Bone marrow (tissue), 2 donors: ENCODE data around the gene SLC5A10.

Experiments
- DNase-seq, 2 donors: peaks; one replicate each; lab custom pipeline; 2025; lab: John Stamatoyannopoulos, UW

Gene SLC5A10

DNA sequence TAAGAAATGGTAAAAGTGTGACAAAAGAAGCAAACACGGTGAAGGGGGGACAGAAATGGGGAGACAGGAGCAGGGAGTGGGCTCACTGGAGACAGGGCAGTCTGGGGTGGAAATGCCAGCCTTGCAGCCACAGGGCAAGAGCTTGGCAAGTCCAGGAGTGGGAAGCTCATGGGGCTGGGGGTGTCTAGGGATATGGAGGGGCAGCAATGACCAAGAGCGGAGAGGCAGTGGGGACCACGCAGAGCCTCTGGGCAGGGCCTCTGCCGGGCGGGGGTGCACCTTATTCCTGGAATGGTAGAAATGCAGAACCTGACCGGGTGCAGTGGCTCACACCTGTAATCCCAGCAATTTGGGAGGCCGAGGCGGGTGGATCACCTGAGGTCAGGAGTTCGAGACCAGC lies 12.6 kb downstream of the SLC5A10 start:
- no peak for DNase-seq

- DNase-seq, result no peak
Measured at GRCh38 chr17:18965530-18966236, 13.7 kb downstream of the SLC5A10 start.

- DNase-seq, result no peak
Measured at GRCh38 chr17:18966831-18967624, 15.1 kb downstream of the SLC5A10 start.

DNA sequence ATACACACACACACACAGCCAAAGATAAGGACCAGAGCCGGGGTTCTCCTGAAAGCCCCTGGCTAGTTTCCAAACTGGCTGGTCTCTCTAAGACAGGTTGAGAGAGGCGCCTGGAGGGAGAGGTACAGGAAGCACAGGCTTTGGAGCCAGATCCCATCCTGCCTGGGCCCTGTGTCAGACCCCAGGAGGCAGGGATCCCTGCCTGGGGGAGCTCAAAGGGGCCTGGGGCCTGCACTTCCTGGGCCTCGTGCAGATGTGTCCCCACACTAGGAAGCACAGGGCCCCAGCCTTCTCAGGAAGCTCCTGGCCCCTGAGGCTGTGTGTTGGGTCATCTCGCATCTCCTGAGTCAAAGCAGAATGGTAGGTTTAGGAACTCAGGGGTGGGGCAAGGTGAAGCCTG lies 16.0 kb downstream of the SLC5A10 start:
- no peak for DNase-seq

DNA sequence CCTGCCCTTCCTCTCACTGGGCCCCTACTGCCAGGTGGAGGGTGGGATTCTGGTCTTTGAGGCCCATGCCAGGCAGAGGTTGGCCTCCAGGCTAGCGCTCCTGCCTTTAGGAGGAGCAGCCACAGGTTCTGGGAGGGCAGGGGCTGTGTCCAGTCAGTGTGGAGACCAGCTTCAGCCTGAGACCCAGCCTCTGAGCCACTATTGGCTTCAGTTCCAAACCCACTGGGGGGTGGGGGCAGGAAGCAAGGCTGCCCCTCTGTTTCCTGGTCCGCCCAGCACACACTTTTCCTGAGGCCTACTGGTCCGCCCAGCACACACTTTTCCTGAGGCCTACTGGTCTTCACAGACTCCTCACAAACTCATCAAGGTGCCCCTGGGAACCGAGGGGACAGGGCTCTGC lies 16.4 kb downstream of the SLC5A10 start:
- no peak for DNase-seq

DNA sequence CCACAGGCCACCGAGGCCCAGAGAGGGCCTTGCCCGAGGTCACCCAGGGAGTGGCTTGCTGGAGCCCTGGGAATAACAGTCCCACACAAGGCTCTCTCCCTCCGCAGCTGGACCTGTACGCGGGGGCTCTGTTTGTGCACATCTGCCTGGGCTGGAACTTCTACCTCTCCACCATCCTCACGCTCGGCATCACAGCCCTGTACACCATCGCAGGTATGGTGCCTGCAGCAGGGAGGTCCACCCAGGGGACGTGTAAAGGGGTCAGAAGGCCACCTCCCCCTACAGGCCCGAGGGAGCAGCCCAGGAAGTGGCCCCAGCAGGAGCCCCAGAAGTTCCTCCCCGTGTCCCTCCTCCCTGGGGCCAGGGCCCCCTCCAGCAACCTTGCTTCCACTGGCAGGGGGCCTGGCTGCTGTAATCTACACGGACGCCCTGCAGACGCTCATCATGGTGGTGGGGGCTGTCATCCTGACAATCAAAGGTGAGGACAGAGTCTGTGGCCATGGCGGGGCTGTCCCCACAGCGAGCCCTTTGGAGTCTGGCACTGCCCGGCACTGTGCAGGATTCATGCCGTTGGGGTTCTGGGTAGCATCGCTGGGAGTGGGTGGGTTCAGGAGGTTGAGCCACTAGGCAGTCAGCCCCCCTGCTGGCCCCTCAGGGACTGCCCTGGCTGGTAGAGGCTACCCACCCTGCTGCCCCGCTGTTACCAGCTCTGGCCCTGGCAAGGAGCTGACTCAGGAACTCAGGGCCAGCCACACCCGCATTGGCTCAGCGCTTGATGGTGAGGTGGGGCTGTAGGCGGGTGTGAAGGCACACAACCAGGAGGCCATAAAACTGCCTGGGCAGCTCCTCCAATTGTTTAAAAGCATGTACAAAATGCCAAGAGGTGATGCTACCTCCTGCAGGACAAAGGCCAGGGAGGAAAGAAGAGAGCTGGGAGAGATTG lies 17.3 kb downstream of the SLC5A10 start:
- DNase-seq, result no peak

GRCh38 chr17:18970582-18971480 lies 18.9 kb downstream of the SLC5A10 start:
- DNase-seq, result no peak

GRCh38 chr17:18971801-18972200 lies 19.8 kb downstream of the SLC5A10 start:
- no peak for DNase-seq

DNA sequence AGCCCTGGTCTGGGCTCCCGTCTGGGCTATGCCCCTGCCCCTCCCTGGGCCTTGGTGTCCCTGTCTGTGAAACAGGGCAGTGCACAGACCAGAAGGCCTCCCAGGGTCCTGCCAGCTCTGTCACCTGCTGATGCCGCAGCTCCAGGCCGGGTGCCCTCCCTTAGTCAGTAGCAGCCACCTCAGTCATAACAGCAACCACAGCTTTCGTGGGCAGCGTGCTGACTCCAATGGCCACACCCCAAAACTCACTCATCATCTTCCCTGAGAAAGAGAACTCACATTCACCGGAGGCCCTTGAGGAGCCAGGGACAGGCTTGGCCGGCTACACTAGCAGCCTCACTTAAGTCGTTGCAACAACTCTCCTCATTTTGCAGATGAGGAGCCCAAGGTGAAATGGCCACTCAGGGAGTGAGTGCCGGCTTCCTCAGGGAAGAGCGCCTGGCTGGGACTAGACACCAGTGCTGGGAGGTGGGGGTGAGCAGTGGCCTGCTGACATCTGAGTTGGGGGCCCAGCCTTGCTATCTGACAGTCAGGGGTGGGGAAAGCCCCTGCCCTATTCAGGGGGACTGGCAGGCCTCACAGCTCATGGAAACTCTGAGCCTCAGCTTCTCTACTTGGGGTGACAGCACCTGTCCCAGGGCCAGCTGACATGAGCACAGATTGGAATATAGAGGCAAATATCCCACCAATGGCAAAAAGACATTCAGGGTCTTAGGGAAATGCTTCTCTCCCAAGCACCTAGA lies 22.6 kb downstream of the SLC5A10 start:
- DNase-seq, result no peak

- no peak for DNase-seq
Measured at GRCh38 chr17:18975597-18975996, 23.6 kb downstream of the SLC5A10 start.

GRCh38 chr17:18976201-18976600 lies 24.2 kb downstream of the SLC5A10 start:
- no peak for DNase-seq

DNA sequence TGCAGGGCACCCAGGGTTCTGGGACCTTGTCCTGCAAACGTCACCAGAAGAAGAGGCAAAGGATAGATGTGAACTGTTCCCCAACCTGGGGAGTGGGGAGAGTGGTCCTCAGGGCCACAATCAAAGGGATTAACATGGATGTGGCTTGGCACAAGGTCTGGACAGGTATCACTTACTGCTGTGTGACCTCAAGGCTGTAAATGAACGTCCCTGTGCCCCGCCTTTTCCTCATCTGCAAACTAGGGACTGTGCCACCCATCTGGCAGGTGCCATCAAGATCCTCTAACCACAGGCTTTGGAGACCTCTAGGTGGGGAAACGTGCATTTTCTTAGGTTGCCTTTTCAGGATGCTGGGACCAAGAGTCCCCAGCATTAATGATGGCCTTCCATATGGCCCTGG lies 25.1 kb downstream of the SLC5A10 start:
- no peak for DNase-seq

DNA sequence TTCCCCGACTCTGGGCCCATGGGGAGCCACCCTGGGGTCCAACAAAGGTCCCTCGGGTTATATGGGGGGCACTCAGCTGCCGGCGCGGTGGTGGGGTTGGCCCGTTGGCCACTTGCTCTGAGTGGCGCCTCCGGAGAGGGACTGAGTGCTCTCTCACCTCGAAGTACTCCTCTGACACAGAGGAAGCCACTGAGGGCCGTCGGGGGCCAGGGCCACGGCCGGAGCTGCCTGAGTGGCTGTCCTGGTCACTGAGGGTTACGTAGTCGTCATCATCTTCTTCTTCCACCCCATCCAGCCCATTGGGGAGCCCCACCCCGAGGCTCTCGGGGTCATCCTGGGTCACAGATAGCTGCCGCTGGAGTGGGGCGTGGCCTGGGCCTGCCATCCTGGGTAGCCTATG lies 25.7 kb downstream of the SLC5A10 start:
- DNase-seq, result no peak

GRCh38 chr17:18978050-18978449 lies 26.1 kb downstream of the SLC5A10 start:
- no peak for DNase-seq

DNA sequence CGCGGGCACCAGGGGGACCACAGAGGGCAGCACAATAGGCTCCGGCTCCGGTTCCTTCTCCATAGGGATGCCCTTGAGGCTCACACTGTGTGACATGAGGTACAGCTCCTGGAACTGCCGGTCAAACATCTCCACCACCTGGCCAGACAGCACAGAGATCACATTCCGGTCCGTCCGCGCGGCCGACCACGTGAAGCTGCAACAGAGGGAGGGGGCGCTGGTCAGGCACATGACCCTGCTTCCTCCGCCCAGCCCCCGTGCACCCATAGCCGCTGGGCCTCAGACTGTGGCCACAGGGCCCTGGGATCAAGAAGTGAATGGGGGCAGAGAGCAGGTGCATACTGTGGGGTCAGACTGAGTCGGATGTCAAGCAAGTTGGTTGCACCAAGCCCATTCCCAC lies 26.7 kb downstream of the SLC5A10 start:
- DNase-seq, result no peak

DNA sequence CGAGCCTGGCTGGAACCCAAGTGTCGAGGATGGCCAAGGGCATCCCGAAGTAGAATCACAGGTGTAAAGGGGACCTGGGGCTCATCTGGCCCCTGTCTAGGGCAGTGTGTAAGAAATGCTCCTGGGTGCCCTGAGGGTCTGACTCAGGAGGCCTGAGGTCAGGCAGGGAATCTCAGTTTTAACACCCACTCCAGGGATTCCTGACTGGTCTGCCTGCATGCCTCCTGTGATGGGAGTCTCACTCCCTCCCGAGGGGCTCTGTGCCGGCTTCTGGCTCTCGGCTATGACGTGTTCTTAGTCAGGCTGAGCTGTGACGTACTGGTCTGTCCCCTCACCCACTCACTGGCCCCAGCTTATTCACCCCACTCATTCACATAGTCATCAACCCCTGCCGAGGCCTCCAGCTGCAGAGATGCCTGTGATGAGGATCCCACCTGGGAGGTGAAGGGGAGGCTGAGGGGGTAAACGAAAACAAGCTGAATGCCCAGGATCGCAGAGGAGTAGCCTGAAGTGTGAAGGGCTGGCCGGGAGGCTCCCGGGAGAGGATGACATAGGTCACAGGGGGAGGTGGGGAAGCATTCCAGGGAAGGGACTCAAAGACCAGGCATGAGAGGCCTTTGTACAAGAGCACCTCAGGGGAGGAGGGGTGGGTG lies 28.8 kb downstream of the SLC5A10 start:
- no peak for DNase-seq

DNA sequence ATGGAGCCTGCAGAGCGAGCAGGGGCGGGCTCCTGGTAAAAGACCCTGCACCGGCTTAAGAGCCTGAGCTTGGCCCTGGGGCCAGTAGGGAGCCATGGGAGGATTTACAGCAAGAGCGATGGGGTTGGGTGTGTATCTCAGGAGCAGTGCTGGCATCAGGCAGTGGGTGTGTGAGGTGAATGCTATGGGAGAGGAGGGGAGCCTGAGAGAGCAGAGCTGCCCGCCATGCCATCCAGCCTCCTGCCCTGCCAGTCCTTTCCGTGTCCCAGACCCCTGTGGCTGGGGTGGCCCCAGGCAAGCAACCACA lies 29.3 kb downstream of the SLC5A10 start:
- no peak for DNase-seq

GRCh38 chr17:18981642-18982424 lies 29.9 kb downstream of the SLC5A10 start:
- no peak for DNase-seq

DNA sequence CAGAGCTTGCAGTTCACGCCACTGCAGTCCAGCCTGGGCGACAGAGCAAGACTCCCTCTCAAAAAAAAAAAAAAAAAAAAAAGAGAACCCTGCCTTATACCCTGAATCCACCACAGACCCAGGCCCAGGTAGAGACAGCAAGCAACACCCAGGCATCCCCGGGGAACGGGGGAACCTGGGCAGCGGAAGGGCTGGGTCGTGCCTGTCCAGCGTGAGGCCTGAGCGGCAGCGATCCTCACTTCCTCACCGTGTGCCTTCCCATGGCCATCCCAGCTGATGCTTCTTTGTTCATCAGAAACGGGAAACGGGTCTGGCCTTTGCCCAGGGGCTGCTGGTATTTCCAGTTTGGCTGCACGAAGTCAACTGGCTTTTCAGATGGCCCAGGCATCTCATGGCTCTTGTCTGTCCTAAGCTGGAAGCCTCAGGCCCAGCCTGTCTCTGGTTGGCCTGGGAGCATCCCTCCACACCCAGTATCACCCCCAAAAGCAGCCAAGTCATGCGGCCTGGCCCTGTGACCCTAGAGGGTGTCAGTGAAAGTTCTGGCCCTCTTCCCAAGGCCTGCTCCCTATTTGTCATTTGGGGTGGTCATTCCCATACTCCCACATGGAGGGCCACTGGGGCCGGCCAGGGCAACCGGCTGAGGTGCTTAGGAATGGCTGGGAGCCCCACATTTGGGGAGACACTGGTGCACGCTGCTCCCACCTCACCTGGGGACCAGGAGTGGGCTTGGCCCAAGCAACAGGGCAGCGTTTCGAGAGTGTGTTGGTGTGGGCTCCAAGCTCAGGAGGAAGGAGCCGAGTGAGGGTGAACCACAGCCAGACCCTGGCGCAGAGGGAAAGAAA lies 32.5 kb downstream of the SLC5A10 start:
- no peak for DNase-seq
